Muscle of back (tissue), 11 donors: ENCODE measurements around the gene RBM33. TPM values are rescaled to one million over a fixed set of nuclear protein-coding genes. Genes with fewer than 3 reads are reported as not detected.

Source experiments
- DNase-seq, 3 donors: peaks; one replicate each; pipeline versions ENCODE4 v3.0.0 to v3.0.0-alpha.2; 2013
- polyA plus RNA-seq, 10 donors: library from polyadenylated mRNA; unstranded; fragments of 120-200 nt; gene quantifications; one replicate each; pipeline ENCODE4 v1.2.1, GENCODE V29; 2013; ENCODE audit not compliant: insufficient read length in 10 of 10

Gene RBM33
- polyA plus RNA-seq, 10 donors: 19.5 to 33.5 (median 23.7) TPM

GRCh38 chr7:155724327-155725005, 80.0 kb downstream of the RBM33 start:
- no peak for DNase-seq

GRCh38 chr7:155725006-155725355, 80.5 kb downstream of the RBM33 start:
- DNase-seq: no peak

GRCh38 chr7:155727616-155728015, 83.2 kb downstream of the RBM33 start:
- no peak for DNase-seq

- DNase-seq: no peak
Observed at GRCh38 chr7:155728116-155728515, 83.7 kb downstream of the RBM33 start.

GRCh38 chr7:155729847-155730246, 85.4 kb downstream of the RBM33 start:
- DNase-seq: peak in 2 of 3 donors; percentile 17 to 26

GRCh38 chr7:155731380-155731779, 86.9 kb downstream of the RBM33 start:
- DNase-seq: no peak

- no peak for DNase-seq
Observed at GRCh38 chr7:155731871-155732270, 87.4 kb downstream of the RBM33 start.

- DNase-seq: no peak
Observed at GRCh38 chr7:155732286-155732685, 87.8 kb downstream of the RBM33 start.

GRCh38 chr7:155733582-155734444, 89.4 kb downstream of the RBM33 start:
- no peak for DNase-seq

- DNase-seq: no peak
Observed at GRCh38 chr7:155734445-155734809, 90.0 kb downstream of the RBM33 start.

- DNase-seq: no peak
Observed at GRCh38 chr7:155735442-155736115, 91.1 kb downstream of the RBM33 start.

- no peak for DNase-seq
Observed at GRCh38 chr7:155737590-155737989, 93.1 kb downstream of the RBM33 start.

- DNase-seq: no peak
Observed at GRCh38 chr7:155738104-155738503, 93.6 kb downstream of the RBM33 start.

- DNase-seq: peak; percentile 55 to 80 (median 73)
Observed at GRCh38 chr7:155738652-155739537, 94.4 kb downstream of the RBM33 start.

- DNase-seq: no peak
Observed at GRCh38 chr7:155739538-155740143, 95.2 kb downstream of the RBM33 start.

GRCh38 chr7:155741082-155741481, 96.6 kb downstream of the RBM33 start:
- no peak for DNase-seq

GRCh38 chr7:155741805-155742204, 97.3 kb downstream of the RBM33 start:
- peak in 1 of 3 donors; percentile 44 for DNase-seq

- DNase-seq: no peak
Observed at GRCh38 chr7:155743177-155743576, 98.7 kb downstream of the RBM33 start.

GRCh38 chr7:155744971-155745683, 100.7 kb downstream of the RBM33 start:
- DNase-seq: no peak

GRCh38 chr7:155745737-155746136, 101.3 kb downstream of the RBM33 start:
- no peak for DNase-seq

- DNase-seq: no peak
Observed at GRCh38 chr7:155746188-155746587, 101.7 kb downstream of the RBM33 start.
